ENCODE data around the gene PSTK.

DNA sequence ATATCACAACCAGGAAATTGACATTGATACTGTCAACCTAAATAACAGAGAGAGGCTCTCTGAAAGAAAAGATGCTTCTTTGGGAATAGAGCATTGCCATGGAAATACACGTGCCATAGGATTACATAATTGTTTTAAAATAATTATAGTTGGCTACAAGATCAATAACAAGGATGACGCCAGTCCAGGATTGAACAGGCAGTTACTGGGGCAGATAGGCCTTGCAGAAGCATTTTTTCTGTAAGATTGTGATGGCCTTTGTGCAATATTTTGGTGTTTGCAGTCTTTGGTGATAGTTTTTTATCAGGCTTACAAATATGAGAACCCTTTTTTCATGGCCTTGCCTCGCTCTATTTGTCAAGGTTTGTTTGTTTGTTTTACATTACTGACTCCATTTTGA, 39.1 kb downstream of the PSTK start:
- TF ChIP-seq, protein P1, sequence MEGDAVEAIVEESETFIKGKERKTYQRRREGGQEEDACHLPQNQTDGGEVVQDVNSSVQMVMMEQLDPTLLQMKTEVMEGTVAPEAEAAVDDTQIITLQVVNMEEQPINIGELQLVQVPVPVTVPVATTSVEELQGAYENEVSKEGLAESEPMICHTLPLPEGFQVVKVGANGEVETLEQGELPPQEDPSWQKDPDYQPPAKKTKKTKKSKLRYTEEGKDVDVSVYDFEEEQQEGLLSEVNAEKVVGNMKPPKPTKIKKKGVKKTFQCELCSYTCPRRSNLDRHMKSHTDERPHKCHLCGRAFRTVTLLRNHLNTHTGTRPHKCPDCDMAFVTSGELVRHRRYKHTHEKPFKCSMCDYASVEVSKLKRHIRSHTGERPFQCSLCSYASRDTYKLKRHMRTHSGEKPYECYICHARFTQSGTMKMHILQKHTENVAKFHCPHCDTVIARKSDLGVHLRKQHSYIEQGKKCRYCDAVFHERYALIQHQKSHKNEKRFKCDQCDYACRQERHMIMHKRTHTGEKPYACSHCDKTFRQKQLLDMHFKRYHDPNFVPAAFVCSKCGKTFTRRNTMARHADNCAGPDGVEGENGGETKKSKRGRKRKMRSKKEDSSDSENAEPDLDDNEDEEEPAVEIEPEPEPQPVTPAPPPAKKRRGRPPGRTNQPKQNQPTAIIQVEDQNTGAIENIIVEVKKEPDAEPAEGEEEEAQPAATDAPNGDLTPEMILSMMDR (IDR thresholded peaks at IDR 0.05) = no peak
- no peak for TF ChIP-seq POLR2A (IDR thresholded peaks at IDR 0.05)
